Astrocyte (in vitro differentiated cells and primary cell): ENCODE data around the gene ZNF394. TPM values are rescaled to one million over a fixed set of nuclear protein-coding genes. Genes with fewer than 3 reads are reported as not detected.
"Not testable (repeated sequence)": the region's sequence is repeated elsewhere in the genome, so short reads cannot be mapped to it uniquely, and the experiment has no call there.

Source experiments
- DNase-seq: peaks from one replicate; pipeline ENCODE4 v3.0.0-alpha.2; 2010; ENCODE audit warnings: low read depth
- FAIRE-seq: peaks from 2 replicates; lab custom pipeline; 2011; peaks lifted over from hg19 to GRCh38; lab: Jason Lieb, UNC
- H2AFZ ChIP-seq: 2 replicates; pipeline ENCODE4 v1.6.0; 2012; ENCODE audit warnings: low read depth, low read length, inconsistent platforms
- H3K27ac ChIP-seq: 2 replicates; pipeline ENCODE4 v1.5.1; 2011; ENCODE audit warnings: low read depth, low read length, inconsistent platforms
- H3K27me3 ChIP-seq: 2 replicates; pipeline ENCODE4 v1.6.0; 2011; ENCODE audit warnings: low read length, inconsistent platforms; ENCODE audit not compliant: insufficient read depth
- H3K36me3 ChIP-seq: 2 replicates; pipeline ENCODE4 v1.5.1; 2011; ENCODE audit warnings: low read length, inconsistent platforms; ENCODE audit not compliant: insufficient read depth
- H3K4me1 ChIP-seq: 2 replicates; pipeline ENCODE4 v1.5.1; 2011; ENCODE audit warnings: low read length, inconsistent platforms; ENCODE audit not compliant: insufficient read depth
- H3K4me2 ChIP-seq: 2 replicates; pipeline ENCODE4 v1.6.0; 2012; ENCODE audit warnings: low read length, inconsistent platforms
- H3K4me3 ChIP-seq: 2 replicates; pipeline ENCODE4 v1.5.1; 2011; ENCODE audit warnings: low read depth, mild to moderate bottlenecking, low read length, inconsistent platforms; ENCODE audit not compliant: insufficient read depth
- H3K79me2 ChIP-seq: 2 replicates; pipeline ENCODE4 v1.6.0; 2012; ENCODE audit warnings: mild to moderate bottlenecking, low read length, inconsistent platforms; ENCODE audit not compliant: insufficient read depth
- H3K9ac ChIP-seq: 2 replicates; pipeline ENCODE4 v1.6.0; 2012; ENCODE audit warnings: mild to moderate bottlenecking, low read length, inconsistent platforms
- H3K9me3 ChIP-seq: 2 replicates; pipeline ENCODE4 v1.5.1; 2012; ENCODE audit warnings: low read depth, mild to moderate bottlenecking, low read length, inconsistent platforms; ENCODE audit not compliant: insufficient read depth
- H4K20me1 ChIP-seq: 2 replicates; pipeline ENCODE4 v1.6.0; 2012; ENCODE audit warnings: low read length, inconsistent platforms; ENCODE audit not compliant: insufficient read depth
- H3K27ac Mint-ChIP-seq: one replicate; pipeline ENCODE4 v1.8.0; 2021; ENCODE audit warnings: mild to moderate bottlenecking, mixed read lengths; ENCODE audit not compliant: unreplicated experiment
- H3K27me3 Mint-ChIP-seq: one replicate; pipeline ENCODE4 v1.8.0; 2021; ENCODE audit warnings: low read depth, mixed read lengths; ENCODE audit not compliant: unreplicated experiment
- H3K36me3 Mint-ChIP-seq: one replicate; pipeline ENCODE4 v1.8.0; 2021; ENCODE audit warnings: low read depth, mixed read lengths; ENCODE audit not compliant: unreplicated experiment
- H3K4me1 Mint-ChIP-seq: one replicate; pipeline ENCODE4 v1.8.0; 2021; ENCODE audit warnings: low read depth, mixed read lengths; ENCODE audit not compliant: unreplicated experiment
- H3K4me3 Mint-ChIP-seq: one replicate; pipeline ENCODE4 v1.8.0; 2021; ENCODE audit warnings: mild to moderate bottlenecking, moderate library complexity, mixed read lengths; ENCODE audit not compliant: unreplicated experiment
- H3K9me3 Mint-ChIP-seq: one replicate; pipeline ENCODE4 v1.8.0; 2021; ENCODE audit warnings: mild to moderate bottlenecking, mixed read lengths; ENCODE audit not compliant: unreplicated experiment
- EZH2 ChIP-seq: IDR thresholded peaks from 2 replicates; pipeline ENCODE4 v1.6.1; 2012; ENCODE audit warnings: mild to moderate bottlenecking, low read length, inconsistent platforms; ENCODE audit not compliant: insufficient read depth
- total RNA-seq: library from RNA; stranded (reverse); gene quantifications from 2 replicates; pipeline ENCODE4 v1.2.1, GENCODE V29; 2021
- TF ChIP-seq, protein P1 (sequence below): IDR thresholded peaks from 2 replicates; pipeline ENCODE4 v1.5.1; 2011; ENCODE audit warnings: low read depth, mild to moderate bottlenecking, inconsistent platforms, low read length, moderate library complexity; ENCODE audit not compliant: insufficient read depth

Gene ZNF394
- total RNA-seq, 1 donor from 2014 or later: 25.7 TPM

DNA sequence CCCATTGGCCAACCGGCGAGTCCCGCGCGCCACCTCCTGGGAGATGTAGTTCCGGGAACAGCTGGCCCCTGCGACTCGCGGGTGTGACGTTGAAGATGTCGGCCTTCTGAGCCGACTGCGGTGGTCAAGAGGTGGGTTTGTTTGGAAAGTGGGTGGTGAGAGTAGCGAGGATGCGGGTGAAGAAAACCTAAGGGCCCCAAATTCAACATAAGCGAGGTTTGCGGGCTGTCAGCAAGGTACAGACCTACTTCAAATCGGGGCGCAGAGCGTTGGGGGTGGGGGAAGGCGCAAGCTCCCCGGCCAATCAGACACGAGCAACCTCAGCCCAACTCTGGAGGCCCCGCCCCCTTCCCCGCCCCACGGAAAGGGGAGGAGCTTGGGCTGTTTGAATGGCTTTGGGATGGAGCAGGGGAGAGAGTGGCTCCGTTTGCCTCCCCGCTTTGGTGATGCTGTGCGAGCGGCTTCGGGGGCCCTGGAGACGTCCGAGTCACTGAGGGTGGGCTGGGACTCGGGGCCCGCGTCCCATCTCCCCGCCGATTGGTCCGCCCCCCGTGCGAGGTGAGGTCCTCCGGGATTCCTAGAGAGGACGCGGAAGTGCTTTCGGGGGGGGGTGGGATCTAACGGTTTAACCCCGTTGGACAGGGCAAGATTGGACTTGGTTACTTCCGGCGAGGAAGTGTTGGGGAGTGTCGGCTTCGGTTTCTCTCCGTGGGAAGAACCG lies 4.7 kb upstream of the ZNF394 start, which contains the start of gene ZKSCAN5:
TSS of gene ZKSCAN5 (plus strand) at position 60 of the 721 bp plus-strand sequence. CDS start 1,383 bp downstream, outside the sequence.
- H3K9me3 ChIP-seq: no peaks in the 10 kb centered on the region
- H3K36me3 ChIP-seq: no peaks in the 10 kb centered on the region
- H3K27me3 ChIP-seq: no peaks in the 10 kb centered on the region
- H3K27ac ChIP-seq: peak within 1 kb of the TSS; percentile 93
- peak; percentile 96 for DNase-seq
- H4K20me1 ChIP-seq: peaks cover 3% of the 10 kb centered on the region
- Mint-ChIP-seq H3K9me3 (no peaks in the 10 kb centered on the region), H3K36me3 (peaks cover 3% of the 10 kb centered on the region), H3K27ac (peak within 1 kb of the TSS; percentile 99), H3K4me3 (peak within 1 kb of the TSS; percentile 99), H3K27me3 (no peaks in the 10 kb centered on the region), H3K4me1 (peaks cover 13% of the 10 kb centered on the region)
- FAIRE-seq: no peak
- H3K79me2 ChIP-seq: peaks cover 63% of the 10 kb centered on the region
- H3K4me3 ChIP-seq: peak within 1 kb of the TSS; percentile 89
- H3K9ac ChIP-seq: peak within 1 kb of the TSS; percentile 91
- TF ChIP-seq, protein P1, sequence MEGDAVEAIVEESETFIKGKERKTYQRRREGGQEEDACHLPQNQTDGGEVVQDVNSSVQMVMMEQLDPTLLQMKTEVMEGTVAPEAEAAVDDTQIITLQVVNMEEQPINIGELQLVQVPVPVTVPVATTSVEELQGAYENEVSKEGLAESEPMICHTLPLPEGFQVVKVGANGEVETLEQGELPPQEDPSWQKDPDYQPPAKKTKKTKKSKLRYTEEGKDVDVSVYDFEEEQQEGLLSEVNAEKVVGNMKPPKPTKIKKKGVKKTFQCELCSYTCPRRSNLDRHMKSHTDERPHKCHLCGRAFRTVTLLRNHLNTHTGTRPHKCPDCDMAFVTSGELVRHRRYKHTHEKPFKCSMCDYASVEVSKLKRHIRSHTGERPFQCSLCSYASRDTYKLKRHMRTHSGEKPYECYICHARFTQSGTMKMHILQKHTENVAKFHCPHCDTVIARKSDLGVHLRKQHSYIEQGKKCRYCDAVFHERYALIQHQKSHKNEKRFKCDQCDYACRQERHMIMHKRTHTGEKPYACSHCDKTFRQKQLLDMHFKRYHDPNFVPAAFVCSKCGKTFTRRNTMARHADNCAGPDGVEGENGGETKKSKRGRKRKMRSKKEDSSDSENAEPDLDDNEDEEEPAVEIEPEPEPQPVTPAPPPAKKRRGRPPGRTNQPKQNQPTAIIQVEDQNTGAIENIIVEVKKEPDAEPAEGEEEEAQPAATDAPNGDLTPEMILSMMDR: no peak
- TF ChIP-seq EZH2: no peak
- H2AFZ ChIP-seq: peak within 1 kb of the TSS; percentile 92
- H3K4me2 ChIP-seq: peak within 1 kb of the TSS; percentile 94
- peaks cover 13% of the 10 kb centered on the region for H3K4me1 ChIP-seq

DNA sequence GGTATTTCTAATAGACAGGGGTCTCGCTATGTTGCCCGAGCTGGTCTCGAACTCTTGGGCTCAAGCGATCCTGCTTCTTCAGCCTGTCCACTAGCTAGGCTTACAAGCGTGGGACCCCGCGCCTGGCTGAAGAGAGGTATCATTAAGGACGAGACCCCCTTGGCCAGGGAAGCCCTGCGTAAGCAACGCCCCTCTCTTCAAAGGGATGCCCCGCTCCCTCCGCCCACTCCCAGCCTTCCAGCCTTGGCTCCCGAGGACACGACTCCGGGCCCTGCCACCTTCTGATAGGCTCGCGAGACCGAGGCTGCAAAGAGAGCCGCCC lies 4.2 kb upstream of the ZNF394 start:
- H3K9ac ChIP-seq: peak overlapping the region; percentile 91
- H4K20me1 ChIP-seq: peaks cover 6% of the 10 kb centered on the region
- H3K4me3 ChIP-seq: peak overlapping the region; percentile 89
- peaks cover 63% of the 10 kb centered on the region for H3K79me2 ChIP-seq
- DNase-seq: no peak
- peak overlapping the region; percentile 99 for H3K27ac Mint-ChIP-seq
- peaks cover 13% of the 10 kb centered on the region for H3K4me1 ChIP-seq
- no peaks in the 10 kb centered on the region for H3K27me3 Mint-ChIP-seq
- no peaks in the 10 kb centered on the region for H3K36me3 ChIP-seq
- peak overlapping the region; percentile 93 for H3K27ac ChIP-seq
- no peaks in the 10 kb centered on the region for H3K27me3 ChIP-seq
- peak overlapping the region; percentile 92 for H2AFZ ChIP-seq
- H3K4me3 Mint-ChIP-seq: peak overlapping the region; percentile 99
- no peaks in the 10 kb centered on the region for H3K9me3 ChIP-seq
- peaks cover 3% of the 10 kb centered on the region for H3K36me3 Mint-ChIP-seq
- peak overlapping the region; percentile 94 for H3K4me2 ChIP-seq
- TF ChIP-seq, protein P1: no peak
- no peak for TF ChIP-seq EZH2
- no peak for FAIRE-seq
- H3K9me3 Mint-ChIP-seq: no peaks in the 10 kb centered on the region
- H3K4me1 Mint-ChIP-seq: peaks cover 13% of the 10 kb centered on the region

DNA sequence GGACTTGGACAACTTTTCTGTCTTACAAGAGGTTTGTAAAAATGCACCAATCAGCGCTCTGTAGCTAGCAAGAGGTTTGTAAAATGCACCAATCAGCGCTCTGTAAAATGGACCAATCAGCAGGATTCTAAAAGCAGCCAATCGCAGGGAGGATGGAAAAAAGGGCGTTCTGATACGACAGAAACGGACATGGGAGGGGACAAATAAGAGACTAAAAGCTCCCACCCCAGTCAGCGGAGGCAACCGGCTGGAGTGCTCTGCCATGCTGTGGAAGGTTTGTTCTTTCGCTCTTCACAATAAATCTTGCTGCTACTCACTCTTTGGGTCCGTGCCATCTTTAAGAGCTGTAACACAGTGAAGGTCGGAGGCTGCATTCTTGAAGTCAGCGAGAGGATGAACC lies 1.2 kb upstream of the ZNF394 start:
- not testable (repeated sequence) for H3K27ac Mint-ChIP-seq, H3K36me3 ChIP-seq, DNase-seq, H3K27me3 Mint-ChIP-seq, H3K27me3 ChIP-seq, H3K4me3 ChIP-seq, H3K9me3 ChIP-seq, H3K36me3 Mint-ChIP-seq, H3K27ac ChIP-seq, H3K9ac ChIP-seq, H3K9me3 Mint-ChIP-seq, H2AFZ ChIP-seq, FAIRE-seq
- Mint-ChIP-seq H3K4me3 (peak overlapping the region; percentile 100), H3K4me1 (peaks cover 15% of the 10 kb centered on the region)
- Histone ChIP-seq H3K4me1 (peaks cover 16% of the 10 kb centered on the region), H3K79me2 (peaks cover 61% of the 10 kb centered on the region), H4K20me1 (peaks cover 23% of the 10 kb centered on the region), H3K4me2 (peak overlapping the region; percentile 97)
